B cell (primary cell): ENCODE data around the gene SYCE3.

Experiments
- CTCF ChIP-seq: fragments of 200-600 bp; IDR thresholded peaks from one replicate; pipeline ENCODE4 v1.8.0; 2022; ENCODE audit warnings: antibody characterized with exemption, mild to moderate bottlenecking
- EZH2 ChIP-seq: IDR thresholded peaks from 2 replicates; pipeline ENCODE4 v1.6.1; 2012; ENCODE audit warnings: borderline replicate concordance, low read depth, mild to moderate bottlenecking, moderate library complexity, low read length; ENCODE audit not compliant: insufficient read depth, poor library complexity, severe bottlenecking

DNA sequence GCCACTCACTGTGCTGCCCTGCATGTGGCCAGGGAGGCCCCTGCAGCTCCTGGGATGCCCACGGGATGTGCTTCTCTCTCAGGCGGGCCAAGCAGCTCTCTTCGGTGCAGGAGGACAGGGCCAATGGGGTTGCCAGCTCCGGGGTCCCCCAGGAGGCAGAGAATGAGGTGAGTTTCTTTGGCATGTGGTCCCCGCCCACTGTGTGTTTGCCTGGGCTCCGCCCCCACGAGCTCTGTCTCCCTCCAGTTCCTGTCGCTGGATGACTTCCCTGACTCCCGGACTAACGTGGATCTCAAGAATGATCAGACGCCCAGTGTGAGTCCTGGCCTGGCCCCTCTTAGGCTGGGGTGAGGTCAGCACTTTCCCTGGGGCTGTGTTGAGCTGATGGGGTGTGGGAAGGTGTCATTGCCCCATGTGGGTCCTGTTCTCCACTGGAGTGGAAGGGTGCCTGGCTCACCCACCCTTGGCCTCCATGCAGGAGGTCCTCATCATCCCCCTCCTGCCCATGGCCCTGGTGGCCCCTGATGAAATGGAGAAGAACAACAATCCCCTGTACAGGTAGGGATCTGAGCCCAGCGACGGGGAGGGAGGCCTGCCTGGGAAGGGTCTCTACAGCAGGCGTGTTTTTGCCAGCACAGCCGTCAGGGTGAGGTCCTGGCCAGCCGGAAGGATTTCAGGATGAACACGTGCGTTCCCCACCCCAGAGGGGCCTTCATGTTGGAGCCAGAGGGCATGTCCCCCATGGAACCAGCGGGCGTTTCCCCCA lies 45.0 kb downstream of the SYCE3 start:
- no peak for TF ChIP-seq CTCF
- TF ChIP-seq EZH2, result no peak
